SK-N-SH treated with all-trans-retinoic acid at 6 μM for 48 hours (cell line): ENCODE measurements around the gene MAPRE2.

Experiments
- ARNTL ChIP-seq: fragments of 450-650 bp; formaldehyde crosslinking; IDR thresholded peaks from 2 replicates; pipeline ENCODE4 v1.5.0; 2020; ENCODE audit warnings: low read depth, mild to moderate bottlenecking, moderate library complexity, borderline replicate concordance
- BACH2 ChIP-seq: fragments of 250-450 bp; sonication (Bioruptor Pico); IDR thresholded peaks from 2 replicates; pipeline ENCODE4 v1.9.0; 2021; ENCODE audit warnings: mild to moderate bottlenecking, borderline replicate concordance
- ESRRG ChIP-seq: fragments of 250-450 bp; sonication (Bioruptor Pico); IDR thresholded peaks from 2 replicates; pipeline ENCODE4 v1.6.1; 2021; ENCODE audit warnings: mild to moderate bottlenecking
- ISL1 ChIP-seq: fragments of 250-450 bp; sonication (Bioruptor Pico); IDR thresholded peaks from 2 replicates; pipeline ENCODE4 v2.1.2; 2022; ENCODE audit warnings: mild to moderate bottlenecking, moderate library complexity
- PPARA ChIP-seq: fragments of 250-450 bp; sonication (Bioruptor Pico); IDR thresholded peaks from 2 replicates; pipeline ENCODE4 v1.5.0; 2020; ENCODE audit warnings: mild to moderate bottlenecking, borderline replicate concordance
- RARB ChIP-seq: fragments of 250-450 bp; sonication (Bioruptor Pico); IDR thresholded peaks from 2 replicates; pipeline ENCODE4 v1.8.0; 2021; ENCODE audit warnings: mild to moderate bottlenecking, moderate library complexity
- ZFP3 ChIP-seq: fragments of 250-450 bp; sonication (Bioruptor Pico); IDR thresholded peaks from 2 replicates; pipeline ENCODE4 v1.5.0; 2020; ENCODE audit warnings: mild to moderate bottlenecking, moderate library complexity
- ZFP30 ChIP-seq: fragments of 450-650 bp; formaldehyde crosslinking; IDR thresholded peaks from 2 replicates; pipeline ENCODE4 v1.5.0; 2022; ENCODE audit warnings: mild to moderate bottlenecking, moderate library complexity
- ZNF565 ChIP-seq: fragments of 450-650 bp; formaldehyde crosslinking; conservative IDR thresholded peaks from 2 replicates; pipeline ENCODE4 v1.5.0; 2020; ENCODE audit warnings: low read depth, mild to moderate bottlenecking, moderate library complexity
- ZNF70 ChIP-seq: fragments of 450-650 bp; formaldehyde crosslinking; IDR thresholded peaks from 2 replicates; pipeline ENCODE4 v1.5.0; 2020; ENCODE audit warnings: mild to moderate bottlenecking, moderate library complexity
- TF ChIP-seq, protein P1 (sequence below): fragments of 250-450 bp; sonication (Bioruptor Pico); IDR thresholded peaks from 2 replicates; pipeline ENCODE4 v1.8.0; 2021; ENCODE audit warnings: low read depth, mild to moderate bottlenecking, moderate library complexity, borderline replicate concordance

- TF ChIP-seq ZNF565 (CRISPR knock-in tag) (no peak), PPARA (CRISPR knock-in tag) (no peak), ESRRG (CRISPR knock-in tag) (no peak), ZNF70 (CRISPR knock-in tag) (no peak), RARB (no peak), ISL1 (CRISPR knock-in tag) (no peak), ZFP3 (CRISPR knock-in tag) (no peak), ZFP30 (CRISPR knock-in tag) (no peak), ARNTL (CRISPR knock-in tag) (no peak), BACH2 (CRISPR knock-in tag) (no peak)
- TF ChIP-seq, protein P1, sequence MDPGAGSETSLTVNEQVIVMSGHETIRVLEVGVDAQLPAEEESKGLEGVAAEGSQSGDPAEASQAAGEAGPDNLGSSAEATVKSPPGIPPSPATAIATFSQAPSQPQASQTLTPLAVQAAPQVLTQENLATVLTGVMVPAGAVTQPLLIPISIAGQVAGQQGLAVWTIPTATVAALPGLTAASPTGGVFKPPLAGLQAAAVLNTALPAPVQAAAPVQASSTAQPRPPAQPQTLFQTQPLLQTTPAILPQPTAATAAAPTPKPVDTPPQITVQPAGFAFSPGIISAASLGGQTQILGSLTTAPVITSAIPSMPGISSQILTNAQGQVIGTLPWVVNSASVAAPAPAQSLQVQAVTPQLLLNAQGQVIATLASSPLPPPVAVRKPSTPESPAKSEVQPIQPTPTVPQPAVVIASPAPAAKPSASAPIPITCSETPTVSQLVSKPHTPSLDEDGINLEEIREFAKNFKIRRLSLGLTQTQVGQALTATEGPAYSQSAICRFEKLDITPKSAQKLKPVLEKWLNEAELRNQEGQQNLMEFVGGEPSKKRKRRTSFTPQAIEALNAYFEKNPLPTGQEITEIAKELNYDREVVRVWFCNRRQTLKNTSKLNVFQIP (CRISPR knock-in tag), result no peak
Measured at GRCh38 chr18:35038029-35038428, 3.2 kb upstream of the MAPRE2 start.
